NCI-H345 treated with DMSO at 0.1 percent for 48 hours (cell line): ENCODE measurements around the gene GPR34.

ENCODE experiments used
- DNase-seq: peaks from one replicate; lab custom pipeline; 2025; ENCODE audit not compliant: unreplicated experiment; lab: John Stamatoyannopoulos, UW

The GPR34 gene

GRCh38 chrX:41733939-41734338, 45.2 kb downstream of the GPR34 start:
- DNase-seq, result no peak

GRCh38 chrX:41734530-41734929, 45.8 kb downstream of the GPR34 start:
- no peak for DNase-seq

DNA sequence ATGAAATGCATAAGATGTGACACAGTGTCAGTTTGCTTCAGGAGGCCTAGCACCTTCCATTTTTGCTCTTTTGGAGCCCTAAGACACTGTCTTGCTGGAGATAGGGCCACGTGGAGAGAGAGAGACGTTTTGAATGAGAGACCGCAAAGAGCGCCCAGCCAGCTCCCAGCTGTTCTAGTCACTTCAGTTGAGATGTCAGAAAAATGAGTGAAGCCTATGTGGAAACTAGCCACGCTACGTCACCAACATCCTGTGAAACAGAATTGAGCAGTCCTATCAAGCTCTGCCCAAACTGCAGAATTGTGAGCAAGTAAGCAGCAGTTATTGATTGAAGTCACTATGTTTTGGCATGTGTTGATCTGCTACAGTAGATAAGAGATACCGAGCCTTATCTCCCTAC, 48.3 kb downstream of the GPR34 start:
- no peak for DNase-seq

DNA sequence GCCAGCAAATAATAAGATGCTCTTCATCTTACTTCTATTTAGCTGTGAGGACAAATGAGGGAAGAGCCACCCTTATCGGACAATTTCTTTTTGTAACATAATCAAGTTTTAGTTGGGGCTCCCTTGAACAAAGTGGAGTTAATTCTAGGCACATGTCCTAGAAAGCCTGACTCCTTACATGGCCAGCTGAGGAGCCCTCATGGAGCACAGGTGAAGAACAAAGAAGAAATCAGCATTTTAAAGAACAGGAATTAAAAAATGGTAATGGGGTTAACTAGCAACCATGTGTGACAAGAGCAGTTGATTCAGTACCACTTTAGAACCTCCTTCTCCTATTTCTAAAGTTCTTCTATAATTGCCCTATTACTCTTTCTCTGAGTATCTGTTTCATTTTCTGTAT, 51.1 kb downstream of the GPR34 start:
- no peak for DNase-seq
